Activated CD8-positive, alpha-beta T cell treated with anti-CD3 and anti-CD28 coated beads, Interleukin-2, amount 10 ng/mL, durations not matched to agents 7 days and 5 days (primary cell): ENCODE results near the gene PNCK. TPM values are rescaled to one million over a fixed set of nuclear protein-coding genes. Genes with fewer than 3 reads are reported as not detected.
"Not testable (repeated sequence)": the region's sequence is repeated elsewhere in the genome, so short reads cannot be mapped to it uniquely, and the experiment has no call there.

Experiments used
- ATAC-seq: fragments of 150-1000 bp; cut with Tn5 transposase; one replicate; pipeline ENCODE4 v1.10.0; 2021; ENCODE audit warnings: moderate library complexity
- CTCF ChIA-PET: fragments of 350-600 bp; sonication (Branson Sonifier 250); formaldehyde crosslinking; loops from one replicate; lab custom pipeline; 2021; ENCODE audit warnings: antibody characterized with exemption; lab: Charles Lee
- POLR2A ChIA-PET: fragments of 350-600 bp; sonication (Branson Sonifier 250); formaldehyde crosslinking; loops from one replicate; lab custom pipeline; 2021; ENCODE audit warnings: antibody characterized with exemption; lab: Charles Lee
- DNase-seq: peaks from one replicate; pipeline ENCODE4 v3.0.0-alpha.2; 2020
- H3K27ac Mint-ChIP-seq: one replicate; pipeline ENCODE4 v1.8.0; 2021; ENCODE audit warnings: mild to moderate bottlenecking, mixed read lengths
- H3K27me3 Mint-ChIP-seq: one replicate; pipeline ENCODE4 v1.8.0; 2021; ENCODE audit warnings: low read depth, mixed read lengths
- H3K36me3 Mint-ChIP-seq: one replicate; pipeline ENCODE4 v1.8.0; 2021; ENCODE audit warnings: low read depth, mixed read lengths
- H3K4me1 Mint-ChIP-seq: one replicate; pipeline ENCODE4 v1.8.0; 2021; ENCODE audit warnings: low read depth, mixed read lengths
- H3K4me3 Mint-ChIP-seq: one replicate; pipeline ENCODE4 v1.8.0; 2021; ENCODE audit warnings: mild to moderate bottlenecking, mixed read lengths
- H3K9me3 Mint-ChIP-seq: one replicate; pipeline ENCODE4 v1.8.0; 2022; ENCODE audit warnings: mixed read lengths; ENCODE audit not compliant: insufficient read depth
- total RNA-seq, 2 experiments: library from RNA; stranded (reverse); gene quantifications; one replicate each; pipeline ENCODE4 v1.2.3, GENCODE V29; 2021

The PNCK gene
- total RNA-seq, 2 experiments from 2014 or later: 0.16 to 0.58 TPM

DNA sequence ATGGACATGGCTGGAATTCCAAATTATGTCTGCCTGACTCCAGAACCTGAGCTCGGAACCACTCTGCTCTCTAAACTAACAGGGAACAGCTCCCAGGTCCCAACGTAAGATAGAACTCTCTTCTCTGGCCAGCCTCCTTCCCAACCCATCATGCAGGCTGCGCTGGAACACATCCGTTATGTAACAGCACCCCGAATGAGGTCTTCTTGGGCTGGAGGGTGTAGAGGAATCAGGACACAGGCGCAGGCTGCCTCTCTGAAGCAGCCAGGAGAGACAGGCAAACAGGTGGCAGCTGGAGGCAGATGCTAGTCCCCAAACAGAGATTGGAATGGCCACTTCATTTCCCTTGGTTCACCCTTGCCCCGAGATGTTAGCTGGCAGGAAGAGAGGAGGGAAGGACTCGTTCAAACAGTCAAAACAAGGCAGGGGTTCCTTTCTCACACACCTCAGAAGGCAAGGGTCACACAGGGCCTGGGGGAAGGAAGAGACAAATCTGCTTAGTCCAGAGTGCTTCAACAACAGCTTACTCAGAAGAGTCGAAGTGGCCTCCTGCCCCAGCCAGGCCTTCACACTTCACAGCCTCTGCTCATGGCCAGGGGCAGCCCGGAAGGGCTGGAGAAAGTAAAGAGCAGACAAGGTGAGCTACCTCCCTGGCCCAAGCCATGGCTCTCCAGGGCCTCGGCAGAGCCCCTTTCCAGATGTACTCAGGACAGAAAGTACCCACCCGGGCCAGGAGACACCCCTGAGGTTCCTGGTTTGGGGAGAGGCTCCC, 31.2 kb upstream of the PNCK start:
- POLR2A ChIA-PET, H3K27ac Mint-ChIP-seq, H3K4me1 Mint-ChIP-seq, H3K27me3 Mint-ChIP-seq, DNase-seq, H3K9me3 Mint-ChIP-seq, CTCF ChIA-PET, ATAC-seq, H3K4me3 Mint-ChIP-seq: not testable (repeated sequence)
- peaks cover 17% of the 10 kb centered on the region for H3K36me3 Mint-ChIP-seq

DNA sequence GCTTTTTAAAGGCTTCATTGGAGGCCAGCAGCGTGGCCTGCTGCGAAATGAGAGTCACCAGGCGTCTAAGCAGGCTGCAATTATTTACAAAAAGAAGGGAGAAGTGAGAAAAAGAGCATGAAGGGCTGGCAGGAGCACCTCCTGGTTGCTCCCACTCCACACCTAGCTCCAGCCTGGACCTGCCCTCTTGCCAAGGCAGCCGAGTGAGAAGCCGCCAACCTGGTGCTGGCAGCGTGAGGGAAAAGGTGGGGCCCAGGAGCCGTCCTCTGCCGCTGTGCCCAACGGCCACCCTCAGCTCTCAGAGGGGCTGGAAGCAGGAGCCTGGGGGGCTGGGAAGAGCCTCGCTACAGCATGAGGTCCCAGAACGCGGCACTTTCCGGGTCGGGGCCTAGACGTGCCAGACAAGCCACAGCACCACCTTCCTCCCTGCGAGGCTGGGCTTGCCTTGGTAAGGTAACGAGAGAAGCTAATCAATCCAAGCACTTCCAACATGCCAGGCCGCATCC, 30.5 kb upstream of the PNCK start:
- Mint-ChIP-seq H3K36me3 (peaks cover 17% of the 10 kb centered on the region), H3K9me3 (no peaks in the 10 kb centered on the region), H3K4me1 (peaks cover 5% of the 10 kb centered on the region), H3K4me3 (no peak overlapping the region), H3K27me3 (no peaks in the 10 kb centered on the region), H3K27ac (no peak overlapping the region)
- DNase-seq (no peak), ATAC-seq (no peak)
- ChIA-PET POLR2A (no interaction called here), CTCF (no interaction called here)

GRCh38 chrX:153703036-153703370, 29.4 kb upstream of the PNCK start:
- DNase-seq: no peak
- H3K27ac Mint-ChIP-seq: no peak overlapping the region
- ATAC-seq: no peak
- no peaks in the 10 kb centered on the region for H3K27me3 Mint-ChIP-seq
- no peak overlapping the region for H3K4me3 Mint-ChIP-seq
- POLR2A ChIA-PET: no interaction called here
- CTCF ChIA-PET: no interaction called here
- no peaks in the 10 kb centered on the region for H3K9me3 Mint-ChIP-seq
- H3K4me1 Mint-ChIP-seq: no peaks in the 10 kb centered on the region
- H3K36me3 Mint-ChIP-seq: peaks cover 14% of the 10 kb centered on the region

DNA sequence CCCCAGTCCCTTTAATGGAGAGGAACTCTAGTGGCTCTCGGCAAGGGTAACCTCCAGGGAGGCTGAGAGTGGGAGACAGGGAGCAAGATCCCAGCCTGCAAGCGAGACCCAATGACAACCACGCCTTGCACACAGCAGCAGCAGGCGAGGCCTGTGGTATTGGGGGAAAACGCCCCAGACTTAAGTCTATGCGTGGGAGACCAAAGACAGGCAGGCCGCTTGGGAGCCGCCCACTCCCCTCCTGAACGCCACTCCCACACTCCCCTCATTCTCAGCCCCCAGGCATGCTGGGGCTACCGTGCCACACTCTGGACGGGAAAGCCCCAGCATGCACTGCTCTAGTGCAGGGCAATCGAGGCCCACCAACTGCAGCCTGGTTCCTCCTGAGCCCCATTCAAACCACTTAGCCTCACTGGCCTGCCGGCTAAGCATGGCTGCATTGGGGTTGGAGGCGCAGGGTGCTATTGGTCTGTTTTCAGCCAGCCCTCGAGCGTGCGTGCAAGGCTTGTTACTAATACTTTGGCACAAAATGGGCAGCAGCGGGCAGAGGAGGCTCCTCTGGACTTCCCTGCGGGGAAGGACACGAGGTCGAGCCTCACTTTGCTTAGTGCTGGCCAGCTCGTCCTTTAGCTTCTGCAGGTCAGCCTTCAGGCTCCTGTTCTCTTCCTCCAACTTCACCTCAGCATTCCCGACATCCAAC, 28.9 kb upstream of the PNCK start:
- Mint-ChIP-seq H3K4me1 (no peaks in the 10 kb centered on the region), H3K27ac (no peak overlapping the region), H3K4me3 (no peak overlapping the region), H3K9me3 (no peaks in the 10 kb centered on the region), H3K36me3 (peaks cover 15% of the 10 kb centered on the region), H3K27me3 (no peaks in the 10 kb centered on the region)
- DNase-seq: no peak
- ChIA-PET POLR2A (no interaction called here), CTCF (no interaction called here)
- ATAC-seq: no peak

DNA sequence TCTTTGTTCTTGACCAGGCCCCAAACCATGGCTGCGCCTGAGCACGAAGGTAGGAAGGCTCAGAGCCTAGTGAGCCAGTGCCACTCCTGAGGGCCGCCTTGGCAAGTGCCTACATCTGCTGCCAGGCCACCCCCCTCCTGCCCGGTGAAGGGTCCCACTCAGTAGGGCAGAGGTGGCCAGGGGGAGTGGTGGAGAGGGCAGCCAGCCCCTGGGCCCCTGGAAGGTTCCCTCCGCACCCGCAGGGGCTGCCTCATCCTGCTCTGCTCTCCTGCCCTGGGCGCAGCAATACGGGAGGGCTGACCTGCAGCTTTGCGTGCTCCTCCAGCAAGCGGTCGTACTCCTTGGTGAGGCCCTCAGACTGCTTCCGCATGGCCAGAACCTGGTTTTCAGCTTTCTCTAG, 28.1 kb upstream of the PNCK start:
- CTCF ChIA-PET: no interaction called here
- peaks cover 20% of the 10 kb centered on the region for H3K36me3 Mint-ChIP-seq

GRCh38 chrX:153700967-153701366, 27.4 kb upstream of the PNCK start:
- Mint-ChIP-seq H3K36me3 (peaks cover 17% of the 10 kb centered on the region), H3K4me1 (no peaks in the 10 kb centered on the region), H3K4me3 (no peak overlapping the region), H3K27ac (no peak overlapping the region), H3K9me3 (no peaks in the 10 kb centered on the region), H3K27me3 (no peaks in the 10 kb centered on the region)
- no peak for ATAC-seq
- no peak for DNase-seq
- ChIA-PET POLR2A (no interaction called here), CTCF (no interaction called here)

More for the DNA sequence above, 28.1 kb upstream of the PNCK start:
- Mint-ChIP-seq H3K27me3 (no peaks in the 10 kb centered on the region), H3K9me3 (no peaks in the 10 kb centered on the region), H3K27ac (no peak overlapping the region), H3K4me3 (no peak overlapping the region), H3K4me1 (no peaks in the 10 kb centered on the region)
- ATAC-seq (no peak), DNase-seq (no peak)
- POLR2A ChIA-PET: no interaction called here

DNA sequence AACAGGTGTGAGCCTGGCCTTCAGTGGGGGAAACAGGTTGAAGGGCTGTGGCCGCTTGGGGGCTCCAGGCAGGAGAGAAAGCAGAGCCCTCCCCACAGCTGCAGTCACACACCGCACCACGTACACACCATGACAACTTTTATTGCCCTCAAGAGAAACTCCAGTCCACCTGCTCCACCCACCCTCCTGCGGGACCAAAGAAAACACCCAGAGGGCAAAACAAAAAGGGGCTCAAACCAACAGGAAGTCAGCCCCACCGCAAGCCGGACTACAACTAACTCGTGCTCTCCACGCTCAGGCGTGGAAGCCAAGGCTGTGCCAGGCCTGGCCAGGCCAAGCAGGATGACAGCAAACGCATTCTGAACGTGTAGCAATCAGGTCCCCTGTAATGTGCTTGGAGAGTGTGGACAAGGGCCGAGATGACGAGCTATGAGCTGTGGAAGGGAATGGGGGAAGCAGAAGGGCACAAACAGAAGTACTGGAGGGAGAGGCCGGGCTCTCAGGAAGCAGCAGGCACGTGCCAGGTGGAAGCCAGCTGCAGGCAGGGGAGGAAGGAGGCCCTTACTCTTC, 26.8 kb upstream of the PNCK start:
- Mint-ChIP-seq H3K27me3 (no peaks in the 10 kb centered on the region), H3K9me3 (no peaks in the 10 kb centered on the region), H3K27ac (no peak overlapping the region), H3K4me3 (no peak overlapping the region), H3K4me1 (no peaks in the 10 kb centered on the region), H3K36me3 (peaks cover 17% of the 10 kb centered on the region)
- DNase-seq (no peak), ATAC-seq (no peak)
- ChIA-PET POLR2A (no interaction called here), CTCF (no interaction called here)

GRCh38 chrX:153699784-153700371, 26.3 kb upstream of the PNCK start:
- ATAC-seq, DNase-seq, H3K27me3 Mint-ChIP-seq, H3K4me1 Mint-ChIP-seq, H3K4me3 Mint-ChIP-seq, POLR2A ChIA-PET, H3K27ac Mint-ChIP-seq, H3K9me3 Mint-ChIP-seq, CTCF ChIA-PET: not testable (repeated sequence)
- H3K36me3 Mint-ChIP-seq: peaks cover 17% of the 10 kb centered on the region

DNA sequence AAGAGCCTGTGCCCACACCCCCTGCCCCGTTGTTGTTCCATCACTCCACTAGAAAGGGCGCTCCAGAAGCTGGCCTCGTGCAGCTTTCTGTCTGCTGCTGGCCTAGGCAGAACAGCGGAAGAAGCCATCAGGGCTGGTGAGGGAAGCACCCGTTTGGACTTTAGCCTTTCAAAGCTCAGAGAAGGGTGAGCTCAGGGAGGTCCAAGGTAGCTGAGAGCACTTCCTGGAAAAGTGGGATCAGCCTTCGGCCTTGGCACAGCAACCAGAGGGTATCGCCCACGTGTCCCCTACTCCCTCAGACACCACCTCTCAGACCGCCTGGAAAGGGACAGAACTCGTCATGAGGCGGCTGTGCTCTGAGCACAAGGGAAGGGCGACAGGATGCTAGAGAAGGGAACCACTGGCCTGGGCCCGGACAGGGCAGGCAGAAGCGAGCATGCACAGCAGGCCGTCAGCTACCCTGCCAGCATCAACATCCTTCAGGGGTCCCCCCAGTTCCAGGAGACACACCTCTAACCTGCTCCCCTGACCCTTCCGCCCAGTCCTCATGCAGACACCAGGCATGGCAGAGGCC, 25.7 kb upstream of the PNCK start:
- ATAC-seq, H3K4me1 Mint-ChIP-seq, H3K27ac Mint-ChIP-seq, POLR2A ChIA-PET, DNase-seq, H3K4me3 Mint-ChIP-seq, CTCF ChIA-PET, H3K27me3 Mint-ChIP-seq, H3K9me3 Mint-ChIP-seq: not testable (repeated sequence)
- H3K36me3 Mint-ChIP-seq: peaks cover 15% of the 10 kb centered on the region

DNA sequence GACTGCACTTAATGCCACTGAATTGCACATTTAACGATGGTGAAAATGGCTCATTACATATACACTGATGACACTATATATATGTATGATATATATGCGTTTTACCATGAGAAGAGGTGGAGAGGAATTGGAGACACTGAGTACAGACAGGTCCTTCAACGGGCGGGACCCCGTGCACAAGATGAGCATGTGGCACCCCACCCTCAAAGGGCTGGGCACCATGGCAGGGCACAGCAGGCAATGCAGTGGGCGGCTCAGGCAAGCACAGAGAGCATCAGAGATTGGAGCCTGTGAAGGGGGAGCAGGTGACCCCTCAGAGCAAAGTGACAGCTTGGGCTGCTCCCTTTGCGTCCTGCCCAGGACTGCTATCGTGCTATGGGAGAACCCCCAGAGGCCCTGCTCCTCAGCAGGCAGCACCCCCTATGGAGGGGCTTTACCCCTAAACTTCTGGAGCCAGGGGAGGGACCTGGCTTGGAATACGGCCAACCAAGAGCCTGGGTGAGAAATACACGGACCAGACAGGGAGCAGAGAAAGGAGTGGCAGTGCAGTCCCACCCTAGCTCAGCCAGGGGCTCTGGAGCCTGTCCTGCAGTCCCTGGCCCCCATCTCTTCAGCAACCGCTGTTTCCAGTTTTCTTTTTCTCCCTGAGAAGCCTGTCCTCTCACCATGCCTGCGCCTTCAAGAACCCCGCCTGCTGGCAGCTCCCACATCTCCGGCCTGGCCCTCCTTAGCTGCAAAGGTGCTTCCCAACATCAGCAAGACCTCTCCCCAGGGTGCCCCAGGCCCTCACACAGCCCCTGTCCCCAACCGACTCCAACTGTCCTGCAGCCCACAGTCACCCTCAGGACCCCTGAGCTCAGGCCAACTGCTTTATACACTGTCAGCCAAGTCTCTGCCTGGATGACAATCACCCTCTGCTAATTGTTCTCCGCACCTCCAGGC, 24.6 kb upstream of the PNCK start:
- POLR2A ChIA-PET: no interaction called here
- no peak for ATAC-seq

More for the DNA sequence above, 24.6 kb upstream of the PNCK start:
- CTCF ChIA-PET: no interaction called here
- no peaks in the 10 kb centered on the region for H3K4me1 Mint-ChIP-seq
- no peak for DNase-seq
- no peak overlapping the region for H3K4me3 Mint-ChIP-seq
- no peaks in the 10 kb centered on the region for H3K9me3 Mint-ChIP-seq
- H3K27me3 Mint-ChIP-seq: no peaks in the 10 kb centered on the region
- peaks cover 17% of the 10 kb centered on the region for H3K36me3 Mint-ChIP-seq
- no peak overlapping the region for H3K27ac Mint-ChIP-seq
